D721Med (cell line): Measurements from ENCODE around the gene CPNE2.

Experiments used
- DNase-seq: peaks from one replicate; pipeline ENCODE4 v3.0.0; 2011; ENCODE audit warnings: low spot score; ENCODE audit not compliant: insufficient read length
- FAIRE-seq: peaks from 2 replicates; lab custom pipeline; 2011; peaks lifted over from hg19 to GRCh38; lab: Jason Lieb, UNC
- TF ChIP-seq, protein P1 (sequence below): IDR thresholded peaks from 2 replicates; pipeline ENCODE4 v1.5.1; 2012; ENCODE audit warnings: mild to moderate bottlenecking, control low read depth; ENCODE audit not compliant: insufficient read depth; ENCODE audit errors: missing control alignments

CPNE2 gene

DNA sequence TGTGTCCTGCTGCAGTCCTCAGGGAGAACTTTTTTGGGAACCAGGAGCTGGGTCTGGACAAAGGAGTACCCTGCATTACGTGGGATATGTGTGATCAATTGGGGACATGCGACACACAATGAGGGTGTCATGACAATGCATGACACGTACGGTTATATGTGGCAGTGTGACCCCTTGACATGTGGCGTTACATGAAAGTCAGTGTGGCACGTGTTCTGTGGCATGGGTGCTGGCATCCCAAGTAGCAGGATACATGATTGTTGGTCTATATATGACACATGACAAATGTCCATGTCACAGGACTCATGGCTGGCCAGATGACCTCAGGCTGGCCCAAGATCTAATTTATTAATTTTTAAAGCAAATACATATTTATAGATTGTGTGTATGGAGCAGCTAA, 9.7 kb upstream of the CPNE2 start:
- TF ChIP-seq, protein P1, sequence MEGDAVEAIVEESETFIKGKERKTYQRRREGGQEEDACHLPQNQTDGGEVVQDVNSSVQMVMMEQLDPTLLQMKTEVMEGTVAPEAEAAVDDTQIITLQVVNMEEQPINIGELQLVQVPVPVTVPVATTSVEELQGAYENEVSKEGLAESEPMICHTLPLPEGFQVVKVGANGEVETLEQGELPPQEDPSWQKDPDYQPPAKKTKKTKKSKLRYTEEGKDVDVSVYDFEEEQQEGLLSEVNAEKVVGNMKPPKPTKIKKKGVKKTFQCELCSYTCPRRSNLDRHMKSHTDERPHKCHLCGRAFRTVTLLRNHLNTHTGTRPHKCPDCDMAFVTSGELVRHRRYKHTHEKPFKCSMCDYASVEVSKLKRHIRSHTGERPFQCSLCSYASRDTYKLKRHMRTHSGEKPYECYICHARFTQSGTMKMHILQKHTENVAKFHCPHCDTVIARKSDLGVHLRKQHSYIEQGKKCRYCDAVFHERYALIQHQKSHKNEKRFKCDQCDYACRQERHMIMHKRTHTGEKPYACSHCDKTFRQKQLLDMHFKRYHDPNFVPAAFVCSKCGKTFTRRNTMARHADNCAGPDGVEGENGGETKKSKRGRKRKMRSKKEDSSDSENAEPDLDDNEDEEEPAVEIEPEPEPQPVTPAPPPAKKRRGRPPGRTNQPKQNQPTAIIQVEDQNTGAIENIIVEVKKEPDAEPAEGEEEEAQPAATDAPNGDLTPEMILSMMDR = no peak
- DNase-seq = no peak
- FAIRE-seq = no peak

DNA sequence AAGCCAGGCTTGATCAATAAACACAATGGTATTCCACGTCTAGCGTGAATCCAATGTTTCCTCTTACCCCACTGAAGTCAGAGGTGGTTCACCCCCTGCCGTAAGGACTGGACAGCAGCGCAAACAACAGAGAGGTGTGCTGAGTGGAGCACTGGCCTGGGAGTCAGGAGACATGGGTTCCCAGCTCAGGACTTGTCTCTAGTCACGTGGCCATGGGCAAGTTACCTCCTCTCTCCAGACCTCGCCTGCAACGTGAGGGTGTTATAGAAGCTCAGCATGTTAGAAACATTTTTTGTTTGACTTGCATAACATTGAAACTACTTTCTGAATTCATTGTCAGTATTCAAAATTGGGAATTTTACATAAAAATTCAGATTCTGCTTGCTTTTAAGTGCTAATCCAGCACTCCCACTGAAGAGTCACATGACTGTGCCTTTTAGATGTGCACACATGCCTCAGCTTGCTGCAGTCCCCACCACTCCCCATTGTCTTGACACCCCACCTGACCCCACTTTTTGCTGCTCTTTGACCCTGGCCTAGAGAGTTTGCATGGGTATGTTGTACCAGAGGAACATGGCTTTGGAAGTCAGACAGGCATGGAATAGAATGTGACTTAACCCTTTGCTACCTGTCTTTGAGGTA, 8.8 kb upstream of the CPNE2 start:
- FAIRE-seq (no peak), DNase-seq (no peak)
- TF ChIP-seq, protein P1 = no peak

DNA sequence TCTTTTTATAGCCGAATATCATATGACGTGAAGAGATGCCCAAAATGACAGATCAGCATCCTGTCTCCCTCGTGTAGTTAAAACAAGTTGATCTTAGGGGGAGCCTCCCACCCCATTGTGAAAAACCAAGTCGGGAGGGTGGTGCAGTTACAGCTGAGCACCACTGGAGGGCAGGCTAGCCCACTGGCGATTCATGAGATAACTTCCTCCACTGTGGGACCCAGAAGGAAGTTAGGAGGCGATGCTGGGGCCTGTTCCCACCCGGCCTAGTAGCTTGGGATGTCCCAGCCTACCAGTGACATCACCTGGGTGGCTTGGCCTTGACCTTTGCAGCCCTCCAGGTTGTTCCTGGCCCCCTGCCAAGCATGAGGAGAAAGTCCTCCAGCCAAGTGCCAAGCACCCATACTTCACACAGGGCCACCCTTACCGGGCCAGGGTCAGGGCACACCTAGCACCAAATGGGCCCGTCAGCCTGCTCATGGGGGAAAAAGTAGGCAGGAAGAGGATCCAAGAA, 8.1 kb upstream of the CPNE2 start:
- FAIRE-seq (no peak), DNase-seq (peak; percentile 37)
- TF ChIP-seq, protein P1 = peak; percentile 91

DNA sequence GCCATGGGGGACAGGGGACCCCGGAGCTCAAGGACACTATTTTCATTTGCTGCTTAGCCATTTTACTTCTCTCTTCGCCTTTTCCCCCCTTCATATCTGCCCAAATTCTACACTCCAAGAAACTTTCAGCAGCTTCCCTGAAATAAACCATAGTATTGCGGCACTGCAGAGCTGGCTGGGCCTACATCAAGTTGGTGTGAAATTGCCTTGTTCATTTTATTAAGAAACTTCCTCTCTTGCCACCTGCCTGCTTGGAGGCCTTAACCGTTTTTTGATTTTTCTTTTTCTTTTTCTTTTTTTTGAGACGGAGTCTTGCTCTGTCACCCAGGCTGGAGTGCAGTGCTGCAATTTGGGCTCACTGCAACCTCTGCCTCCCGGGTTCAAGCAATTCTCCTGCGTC, 7.4 kb upstream of the CPNE2 start:
- DNase-seq = no peak
- TF ChIP-seq, protein P1 = no peak
- no peak for FAIRE-seq

DNA sequence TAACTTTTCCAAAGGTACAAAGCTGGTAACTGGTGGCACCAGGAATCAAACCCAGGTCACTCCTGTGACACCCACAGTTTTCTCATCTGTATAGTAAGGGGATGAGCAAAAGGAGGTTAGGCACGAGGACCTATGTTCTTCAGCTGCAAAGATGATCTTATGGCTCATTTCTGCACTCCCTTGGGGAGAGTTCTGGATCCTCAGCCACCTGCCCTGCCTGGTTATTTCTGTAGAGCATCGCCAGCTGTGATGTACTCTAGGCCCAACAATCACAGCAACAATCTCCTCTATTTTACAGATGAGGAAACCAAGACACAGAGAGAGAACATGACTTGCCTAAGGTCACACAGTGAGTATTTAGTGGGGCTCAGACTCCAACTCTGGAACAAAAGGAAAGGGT, 5.4 kb upstream of the CPNE2 start:
- TF ChIP-seq, protein P1 = no peak
- no peak for DNase-seq
- no peak for FAIRE-seq

DNA sequence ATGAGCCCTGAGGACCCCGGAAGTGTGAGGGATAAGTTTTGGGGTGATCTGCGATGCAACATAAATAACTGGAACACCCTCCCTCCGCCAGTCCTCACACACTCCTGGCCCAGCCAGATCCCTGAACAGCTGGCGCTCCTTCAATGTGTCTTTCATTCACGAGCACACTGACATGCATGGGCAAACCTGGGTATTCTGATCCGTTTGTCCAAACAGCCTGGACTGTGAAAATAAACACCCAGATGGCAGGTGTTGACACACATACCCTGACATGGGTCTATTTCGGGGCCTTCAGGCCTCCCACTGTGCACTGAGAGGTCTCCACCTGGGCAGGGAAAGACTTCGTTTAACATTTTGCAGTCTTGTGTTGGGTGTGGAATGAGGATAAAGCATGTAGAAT, 3.0 kb upstream of the CPNE2 start:
- TF ChIP-seq, protein P1 = no peak
- DNase-seq = no peak
- FAIRE-seq = no peak

DNA sequence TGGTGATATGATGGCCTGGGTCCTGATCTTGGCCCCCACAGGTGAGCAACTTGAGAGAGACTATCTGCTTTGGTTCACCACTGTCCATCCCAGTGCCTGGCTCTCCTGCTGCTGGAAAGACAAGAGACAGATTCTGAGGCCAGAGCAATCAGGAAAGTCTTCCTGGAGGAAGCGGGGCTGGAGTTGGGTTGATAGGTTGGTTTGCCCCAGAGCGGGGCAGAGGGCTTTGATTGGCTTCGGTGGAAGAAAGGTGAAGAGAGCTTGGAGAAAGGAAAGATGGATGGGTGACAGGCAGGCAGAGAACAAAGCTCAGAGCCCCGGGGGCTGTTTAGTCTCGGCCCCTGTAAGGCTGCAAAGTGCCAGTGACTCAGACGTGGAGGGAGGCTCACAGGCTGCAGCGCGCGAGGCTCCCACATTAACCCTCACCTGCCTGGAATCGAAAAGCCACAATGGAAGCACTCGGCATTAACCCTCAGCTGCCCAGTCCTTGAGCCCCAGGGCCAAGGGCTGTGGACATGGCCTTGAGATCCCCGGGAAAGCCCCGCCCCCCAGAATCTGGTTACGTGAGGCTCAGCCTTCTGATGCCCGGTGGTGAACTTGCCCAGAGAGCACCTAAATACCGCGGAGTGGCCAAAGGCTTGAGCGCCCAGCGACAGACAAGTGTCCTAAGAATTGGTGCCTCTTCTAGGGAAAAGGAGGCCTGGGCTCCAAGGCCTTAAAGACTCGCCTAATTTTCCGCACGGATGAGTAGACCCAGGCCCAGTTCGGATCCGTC, 996 bp upstream of the CPNE2 start:
- no peak for FAIRE-seq
- no peak for DNase-seq
- TF ChIP-seq, protein P1 = no peak
